Endodermal cell (in vitro differentiated cells): ENCODE results near the gene RUSC2. TPM values are rescaled to one million over a fixed set of nuclear protein-coding genes. Genes with fewer than 3 reads are reported as not detected.
A peak's percentile ranks its signal among the peaks of the same experiment; 100 is the strongest.
"Not testable (repeated sequence)": the region's sequence is repeated elsewhere in the genome, so short reads cannot be mapped to it uniquely, and the experiment has no call there.

Experiments used
- DNase-seq: peaks from one replicate; pipeline ENCODE4 v3.0.0-alpha.2; 2017
- H3K27ac ChIP-seq: 2 replicates; pipeline ENCODE4 v1.5.1; 2013; ENCODE audit warnings: mild to moderate bottlenecking, low read depth, low read length, moderate library complexity
- H3K27me3 ChIP-seq: 2 replicates; pipeline ENCODE4 v1.6.1; 2013; ENCODE audit warnings: mild to moderate bottlenecking, low read length, moderate library complexity; ENCODE audit not compliant: insufficient read depth, control insufficient read depth, poor library complexity, severe bottlenecking
- H3K36me3 ChIP-seq: 2 replicates; pipeline ENCODE4 v1.7.0; 2013; ENCODE audit warnings: mild to moderate bottlenecking, low read length, moderate library complexity; ENCODE audit not compliant: control insufficient read depth, insufficient read depth
- H3K4me1 ChIP-seq: one replicate; pipeline ENCODE4 v1.7.0; 2013; ENCODE audit warnings: low read length; ENCODE audit not compliant: control insufficient read depth, insufficient read depth
- H3K4me3 ChIP-seq: 2 replicates; pipeline ENCODE4 v1.5.1; 2013; ENCODE audit warnings: mild to moderate bottlenecking, low read length, moderate library complexity
- H3K9ac ChIP-seq: 2 replicates; pipeline ENCODE4 v1.6.1; 2013; ENCODE audit warnings: mild to moderate bottlenecking, low read length, moderate library complexity; ENCODE audit not compliant: poor library complexity, severe bottlenecking; ENCODE audit errors: extremely low read depth
- H3K9me3 ChIP-seq: 2 replicates; pipeline ENCODE4 v1.6.1; 2013; ENCODE audit warnings: mild to moderate bottlenecking, low read length, moderate library complexity; ENCODE audit not compliant: control insufficient read depth
- H3K27ac Mint-ChIP-seq: 2 replicates; pipeline ENCODE4 v1.8.0; 2020; ENCODE audit warnings: mixed read lengths
- H3K27me3 Mint-ChIP-seq: 2 replicates; pipeline ENCODE4 v1.8.0; 2021; ENCODE audit warnings: mild to moderate bottlenecking, mixed read lengths; ENCODE audit not compliant: insufficient read depth
- H3K36me3 Mint-ChIP-seq: 2 replicates; pipeline ENCODE4 v1.8.0; 2020; ENCODE audit warnings: low read depth, mixed read lengths
- H3K4me1 Mint-ChIP-seq: 2 replicates; pipeline ENCODE4 v1.8.0; 2020; ENCODE audit warnings: mixed read lengths
- H3K4me3 Mint-ChIP-seq: 2 replicates; pipeline ENCODE4 v1.8.0; 2020; ENCODE audit warnings: mild to moderate bottlenecking, moderate library complexity, mixed read lengths
- H3K9me3 Mint-ChIP-seq: 2 replicates; pipeline ENCODE4 v1.8.0; 2020; ENCODE audit warnings: mild to moderate bottlenecking, mixed read lengths
- CTCF ChIP-seq: fragments of 200-600 bp; sonication (generic); conservative IDR thresholded peaks from 2 replicates; pipeline ENCODE4 v1.5.0; 2021; ENCODE audit warnings: antibody characterized with exemption, mild to moderate bottlenecking
- WGBS, 2 experiments: methylation state at CpG; one replicate each; pipeline versions ENCODE4 v1.1.5 to v1.1.7; 2013; ENCODE audit warnings: missing lambda C conversion rate in 2 of 2, mixed read lengths in 1 of 2; ENCODE audit not compliant: insufficient coverage in 1 of 2, insufficient read length in 1 of 2; 5-methylcytosine and 5-hydroxymethylcytosine counted together
- total RNA-seq, 2 donors: library from RNA; stranded (reverse); fragmentation: NEBNext Ultra II Directional in 1 of 2; extraction: Animal tissue kit (Norgen Biotek cat#: 25700) in 1 of 2; gene quantifications; 2 replicates in 1 of 2; 3 replicates in 1 of 2; pipeline ENCODE4 v1.2.1, GENCODE V29; 2021

RUSC2 gene
- total RNA-seq, 2 donors from 2014 or later: 17.2 to 21.0 TPM

- Histone ChIP-seq H3K4me3 (peak overlapping the region; percentile 22), H3K36me3 (no peaks in the 10 kb centered on the region), H3K27me3 (no peaks in the 10 kb centered on the region), H3K27ac (no peak overlapping the region), H3K9ac (no peak overlapping the region), H3K4me1 (peaks cover 2% of the 10 kb centered on the region), H3K9me3 (peaks cover 17% of the 10 kb centered on the region)
- Mint-ChIP-seq H3K4me1 (peaks cover 9% of the 10 kb centered on the region), H3K36me3 (no peaks in the 10 kb centered on the region), H3K9me3 (peaks cover 3% of the 10 kb centered on the region), H3K27me3 (peaks cover 10% of the 10 kb centered on the region), H3K4me3 (no peak overlapping the region), H3K27ac (no peak overlapping the region)
- no peak for TF ChIP-seq CTCF
- 81 to 83% methylated on average over 6 to 8 of the region's 8 CpGs for WGBS, 2 experiments
- DNase-seq: no peak
These were observed 13.3 kb upstream of the RUSC2 start for GRCh38 chr9:35476596-35476995.

GRCh38 chr9:35477211-35477855 is 12.6 kb upstream of the RUSC2 start:
- not testable (repeated sequence) for H3K4me3 Mint-ChIP-seq, H3K27ac Mint-ChIP-seq, H3K4me1 ChIP-seq, H3K4me1 Mint-ChIP-seq, H3K27ac ChIP-seq, H3K27me3 Mint-ChIP-seq, H3K9ac ChIP-seq, H3K36me3 ChIP-seq, H3K27me3 ChIP-seq, H3K36me3 Mint-ChIP-seq, H3K9me3 Mint-ChIP-seq, H3K4me3 ChIP-seq
- peaks cover 17% of the 10 kb centered on the region for H3K9me3 ChIP-seq
- peak; percentile 81 for DNase-seq
- 4 to 41% methylated on average over 3 to 5 of the region's 5 CpGs for WGBS, 2 experiments
- peak; percentile 91 for TF ChIP-seq CTCF

- no peak for TF ChIP-seq CTCF
- no peak overlapping the region for H3K27ac ChIP-seq
- no peaks in the 10 kb centered on the region for H3K36me3 ChIP-seq
- peaks cover 10% of the 10 kb centered on the region for H3K27me3 Mint-ChIP-seq
- no peaks in the 10 kb centered on the region for H3K4me1 ChIP-seq
- WGBS, 2 experiments: 100% methylated on average over 1 of the region's 1 CpG; no CpG with 5 or more reads in 1 of the 2 experiments
- H3K27ac Mint-ChIP-seq: no peak overlapping the region
- no peak overlapping the region for H3K9ac ChIP-seq
- H3K27me3 ChIP-seq: no peaks in the 10 kb centered on the region
- no peak overlapping the region for H3K4me3 ChIP-seq
- H3K9me3 ChIP-seq: peaks cover 17% of the 10 kb centered on the region
- no peak overlapping the region for H3K4me3 Mint-ChIP-seq
- peaks cover 7% of the 10 kb centered on the region for H3K4me1 Mint-ChIP-seq
- H3K36me3 Mint-ChIP-seq: no peaks in the 10 kb centered on the region
- no peak for DNase-seq
- H3K9me3 Mint-ChIP-seq: peaks cover 3% of the 10 kb centered on the region
These were observed 11.0 kb upstream of the RUSC2 start for GRCh38 chr9:35478871-35479270.
